HEK293 (cell line): ENCODE measurements around the gene MACIR.

Experiments
- CTCF ChIA-PET: fragments of 350-600 bp; formaldehyde crosslinking; extraction: SDS; loops from one replicate; lab custom pipeline; 2021; ENCODE audit warnings: antibody characterized with exemption; lab: Yijun Ruan, JAX
- POLR2A ChIA-PET: fragments of 300-600 bp; formaldehyde crosslinking; extraction: SDS; loops from one replicate; lab custom pipeline; 2020; ENCODE audit warnings: antibody characterized with exemption, inconsistent platforms; lab: Yijun Ruan, JAX
- H3K27ac ChIP-seq: fragments of 200-500 bp; sonication (Bioruptor generic); 2 replicates; pipeline ENCODE4 v1.5.1; 2014; ENCODE audit warnings: low read depth, low read length, control low read depth, inconsistent platforms; ENCODE audit errors: extremely low read depth
- H3K36me3 ChIP-seq, 2 experiments: fragments of 200-500 bp in 1 of 2; sonication (Bioruptor generic) in 1 of 2; 1 replicate in 1 of 2; 2 replicates in 1 of 2; pipeline ENCODE4 v1.5.1; 2014 to 2017; ENCODE audit warnings: inconsistent platforms in 2 of 2, low read length in 2 of 2; ENCODE audit not compliant: control insufficient read depth in 2 of 2, insufficient read depth in 1 of 2
- H3K4me1 ChIP-seq: fragments of 200-500 bp; sonication (Bioruptor generic); 2 replicates; pipeline ENCODE4 v1.5.1; 2014; ENCODE audit warnings: mild to moderate bottlenecking, low read length, inconsistent platforms; ENCODE audit not compliant: control insufficient read depth, insufficient read depth
- H3K4me3 ChIP-seq: 2 replicates; pipeline ENCODE4 v1.5.1; 2011; ENCODE audit warnings: low read depth, mild to moderate bottlenecking, control low read depth, low read length, moderate library complexity
- H3K9me3 ChIP-seq: fragments of 200-500 bp; sonication (Bioruptor generic); 2 replicates; pipeline ENCODE4 v1.5.1; 2014; ENCODE audit warnings: low read depth, low read length, inconsistent platforms; ENCODE audit not compliant: control insufficient read depth, insufficient read depth
- BCL11B ChIP-seq: fragments of 450-650 bp; formaldehyde crosslinking; IDR thresholded peaks from 2 replicates; pipeline ENCODE4 v1.5.1; 2016; ENCODE audit warnings: low read depth, missing biosample characterization, missing genetic modification characterization
- CTCF ChIP-seq: fragments of 450-650 bp; formaldehyde crosslinking; IDR thresholded peaks from 2 replicates; pipeline ENCODE4 v1.5.1; 2016; ENCODE audit warnings: missing biosample characterization, missing genetic modification characterization
- GFI1B ChIP-seq: fragments of 450-650 bp; formaldehyde crosslinking; IDR thresholded peaks from 2 replicates; pipeline ENCODE4 v1.5.1; 2016; ENCODE audit warnings: missing biosample characterization, missing genetic modification characterization
- GLI2 ChIP-seq: fragments of 450-650 bp; formaldehyde crosslinking; IDR thresholded peaks from 2 replicates; pipeline ENCODE4; 2017; ENCODE audit warnings: missing biosample characterization, missing genetic modification characterization, low read depth, borderline replicate concordance
- GLIS1 ChIP-seq: fragments of 450-650 bp; formaldehyde crosslinking; IDR thresholded peaks from 2 replicates; pipeline ENCODE4 v1.5.1; 2016; ENCODE audit warnings: missing biosample characterization, missing genetic modification characterization
- REST ChIP-seq: fragments of 450-650 bp; formaldehyde crosslinking; IDR thresholded peaks from 2 replicates; pipeline ENCODE4 v1.5.1; 2016; ENCODE audit warnings: missing biosample characterization, missing genetic modification characterization
- SP3 ChIP-seq: fragments of 450-650 bp; formaldehyde crosslinking; IDR thresholded peaks from 2 replicates; pipeline ENCODE4 v1.5.1; 2016; ENCODE audit warnings: missing biosample characterization, missing genetic modification characterization
- ZBTB1 ChIP-seq: fragments of 450-650 bp; formaldehyde crosslinking; IDR thresholded peaks from 2 replicates; pipeline ENCODE4 v1.5.1; 2016; ENCODE audit warnings: missing biosample characterization, missing genetic modification characterization
- ZBTB21 ChIP-seq: fragments of 450-650 bp; formaldehyde crosslinking; IDR thresholded peaks from 2 replicates; pipeline ENCODE4 v1.5.1; 2017; ENCODE audit warnings: missing biosample characterization, missing genetic modification characterization
- ZFHX2 ChIP-seq: fragments of 450-650 bp; formaldehyde crosslinking; conservative IDR thresholded peaks from 2 replicates; pipeline ENCODE4 v1.5.1; 2016; ENCODE audit warnings: missing biosample characterization, missing genetic modification characterization
- ZFP3 ChIP-seq: fragments of 450-650 bp; formaldehyde crosslinking; IDR thresholded peaks from 2 replicates; pipeline ENCODE4 v1.5.1; 2016; ENCODE audit warnings: low read depth, missing biosample characterization, missing genetic modification characterization
- ZFP69B ChIP-seq: fragments of 450-650 bp; formaldehyde crosslinking; IDR thresholded peaks from 2 replicates; pipeline ENCODE4 v1.5.1; 2016; ENCODE audit warnings: missing biosample characterization, missing genetic modification characterization
- ZNF114 ChIP-seq: fragments of 450-650 bp; formaldehyde crosslinking; IDR thresholded peaks from 2 replicates; pipeline ENCODE4 v1.5.0; 2017; ENCODE audit warnings: missing biosample characterization, missing genetic modification characterization
- ZNF133 ChIP-seq: fragments of 450-650 bp; formaldehyde crosslinking; IDR thresholded peaks from 2 replicates; pipeline ENCODE4 v1.5.1; 2016; ENCODE audit warnings: missing biosample characterization, missing genetic modification characterization
- ZNF19 ChIP-seq: fragments of 450-650 bp; formaldehyde crosslinking; IDR thresholded peaks from 2 replicates; pipeline ENCODE4; 2016; ENCODE audit warnings: missing biosample characterization, missing genetic modification characterization, low read depth
- ZNF223 ChIP-seq: fragments of 450-650 bp; formaldehyde crosslinking; IDR thresholded peaks from 2 replicates; pipeline ENCODE4 v1.5.1; 2016; ENCODE audit warnings: missing biosample characterization, missing genetic modification characterization
- ZNF23 ChIP-seq: fragments of 450-650 bp; formaldehyde crosslinking; IDR thresholded peaks from 2 replicates; pipeline ENCODE4 v1.5.1; 2016; ENCODE audit warnings: missing biosample characterization, missing genetic modification characterization, borderline replicate concordance
- ZNF266 ChIP-seq: fragments of 450-650 bp; formaldehyde crosslinking; IDR thresholded peaks from 2 replicates; pipeline ENCODE4 v1.5.1; 2016; ENCODE audit warnings: missing biosample characterization, missing genetic modification characterization, low read depth
- ZNF341 ChIP-seq: fragments of 450-650 bp; formaldehyde crosslinking; IDR thresholded peaks from 2 replicates; pipeline ENCODE4; 2016; ENCODE audit warnings: low read depth, missing biosample characterization, missing genetic modification characterization
- ZNF404 ChIP-seq: fragments of 450-650 bp; formaldehyde crosslinking; IDR thresholded peaks from 2 replicates; pipeline ENCODE4 v1.5.1; 2017; ENCODE audit warnings: missing biosample characterization, missing genetic modification characterization
- ZNF423 ChIP-seq: fragments of 450-650 bp; formaldehyde crosslinking; IDR thresholded peaks from 2 replicates; pipeline ENCODE4 v1.5.1; 2016; ENCODE audit warnings: missing biosample characterization, missing genetic modification characterization
- ZNF501 ChIP-seq: fragments of 450-650 bp; formaldehyde crosslinking; IDR thresholded peaks from 2 replicates; pipeline ENCODE4 v1.5.1; 2016; ENCODE audit warnings: missing biosample characterization, missing genetic modification characterization
- ZNF521 ChIP-seq: fragments of 450-650 bp; formaldehyde crosslinking; IDR thresholded peaks from 2 replicates; pipeline ENCODE4 v1.5.1; 2017; ENCODE audit warnings: missing biosample characterization, mild to moderate bottlenecking, missing genetic modification characterization
- ZNF529 ChIP-seq: fragments of 450-650 bp; formaldehyde crosslinking; IDR thresholded peaks from 2 replicates; pipeline ENCODE4 v1.5.1; 2017; ENCODE audit warnings: missing genetic modification characterization, missing biosample characterization; ENCODE audit not compliant: insufficient replicate concordance
- ZNF677 ChIP-seq: fragments of 450-650 bp; IDR thresholded peaks from 2 replicates; pipeline ENCODE4 v1.5.0; 2018; ENCODE audit warnings: missing biosample characterization, mild to moderate bottlenecking, missing genetic modification characterization, moderate library complexity
- ZNF701 ChIP-seq: fragments of 450-650 bp; formaldehyde crosslinking; IDR thresholded peaks from 2 replicates; pipeline ENCODE4 v1.5.1; 2016; ENCODE audit warnings: missing biosample characterization, missing genetic modification characterization
- ZNF777 ChIP-seq: fragments of 450-650 bp; formaldehyde crosslinking; IDR thresholded peaks from 2 replicates; pipeline ENCODE4 v1.5.1; 2017; ENCODE audit warnings: missing biosample characterization, missing genetic modification characterization, borderline replicate concordance
- ZNF785 ChIP-seq: fragments of 450-650 bp; formaldehyde crosslinking; IDR thresholded peaks from 2 replicates; pipeline ENCODE4 v1.5.1; 2016; ENCODE audit warnings: missing biosample characterization, missing genetic modification characterization
- ZNF837 ChIP-seq: fragments of 450-650 bp; formaldehyde crosslinking; IDR thresholded peaks from 2 replicates; pipeline ENCODE4 v1.5.1; 2016; ENCODE audit warnings: missing biosample characterization, missing genetic modification characterization

Gene MACIR

DNA sequence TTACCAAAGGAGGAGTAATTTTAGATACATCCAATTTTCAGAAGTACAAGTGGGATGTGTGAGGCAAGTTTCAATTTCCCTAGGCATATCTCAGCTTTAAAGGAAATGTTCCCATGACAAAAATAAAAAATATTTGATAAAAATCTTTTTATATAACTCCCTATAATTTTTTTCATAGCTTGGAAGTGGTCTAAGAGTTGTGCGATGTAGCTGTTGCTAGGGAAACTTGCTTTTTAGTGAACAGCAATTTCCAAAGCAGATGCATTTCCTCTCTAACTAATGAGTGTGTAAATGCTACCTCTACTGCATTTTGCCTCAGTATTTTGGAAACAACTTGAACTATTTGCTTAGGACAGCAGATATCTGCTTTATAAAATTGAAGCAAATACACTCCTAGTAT lies 39.6 kb downstream of the MACIR start:
- Histone ChIP-seq H3K4me1 (no peaks in the 10 kb centered on the region), H3K36me3 (no peaks in the 10 kb centered on the region), H3K27ac (no peak overlapping the region), H3K4me3 (no peak overlapping the region), H3K9me3 (no peaks in the 10 kb centered on the region)
- TF ChIP-seq GLIS1 (tag by site-specific recombination): no peak
- no peak for TF ChIP-seq ZNF133 (tag by site-specific recombination)
- TF ChIP-seq ZBTB1: no peak
- TF ChIP-seq CTCF (tag by site-specific recombination): no peak
- TF ChIP-seq SP3 (tag by site-specific recombination): no peak
- TF ChIP-seq ZNF223 (tag by site-specific recombination): no peak
- TF ChIP-seq ZFHX2 (tag by site-specific recombination): no peak
- TF ChIP-seq ZNF837 (tag by site-specific recombination): no peak
- TF ChIP-seq ZNF521 (tag by site-specific recombination): no peak
- no peak for TF ChIP-seq ZNF677 (tag by site-specific recombination)
- no peak for TF ChIP-seq ZNF777 (tag by site-specific recombination)
- no peak for TF ChIP-seq ZFP69B (tag by site-specific recombination)
- TF ChIP-seq REST: no peak
- no peak for TF ChIP-seq BCL11B (tag by site-specific recombination)
- TF ChIP-seq ZNF701: no peak
- CTCF ChIA-PET: interaction anchor here (0.7 kb wide), 1 partner anchor 616 kb away, joined by 3 read pairs; no protein-coding TSS in a partner anchor
- POLR2A ChIA-PET: no interaction called here

GRCh38 chr5:103298607-103299188 lies 40.1 kb downstream of the MACIR start:
- ChIA-PET POLR2A (no interaction called here), CTCF (interaction anchor here (0.7 kb wide), 1 partner anchor 617 kb away, joined by 3 read pairs; no protein-coding TSS in a partner anchor)
- H3K9me3 ChIP-seq: no peaks in the 10 kb centered on the region
- H3K27ac ChIP-seq: no peak overlapping the region
- H3K4me1 ChIP-seq: no peaks in the 10 kb centered on the region
- no peak overlapping the region for H3K4me3 ChIP-seq
- TF ChIP-seq ZNF785 (tag by site-specific recombination): no peak
- no peak for TF ChIP-seq ZNF529 (tag by site-specific recombination)
- no peaks in the 10 kb centered on the region for H3K36me3 ChIP-seq

GRCh38 chr5:103305809-103306208 lies 47.2 kb downstream of the MACIR start:
- no peaks in the 10 kb centered on the region for H3K9me3 ChIP-seq
- ChIA-PET CTCF (interaction anchor here (0.7 kb wide), 1 partner anchor 43 kb away, joined by 3 read pairs; no protein-coding TSS in a partner anchor), POLR2A (no interaction called here)
- no peaks in the 10 kb centered on the region for H3K36me3 ChIP-seq
- H3K27ac ChIP-seq: no peak overlapping the region
- no peaks in the 10 kb centered on the region for H3K4me1 ChIP-seq
- H3K4me3 ChIP-seq: no peak overlapping the region
- TF ChIP-seq ZNF404 (tag by site-specific recombination): no peak
- TF ChIP-seq ZBTB21 (tag by site-specific recombination): no peak
- TF ChIP-seq GLI2 (tag by site-specific recombination): no peak
- no peak for TF ChIP-seq ZNF341
- TF ChIP-seq ZNF114: no peak
- no peak for TF ChIP-seq ZFP3
- TF ChIP-seq ZNF266 (tag by site-specific recombination): no peak
- TF ChIP-seq ZNF23 (tag by site-specific recombination): no peak
- no peak for TF ChIP-seq GFI1B (tag by site-specific recombination)
- TF ChIP-seq ZNF423 (tag by site-specific recombination): no peak
- TF ChIP-seq ZNF501 (tag by site-specific recombination): no peak
- TF ChIP-seq ZNF19: no peak
